Gastrocnemius medialis (tissue), 4 donors: ENCODE measurements around the gene USP12.

Source experiments
- CTCF ChIP-seq, 5 experiments: fragments of 450-650 bp in 3 of 5; fragments of 200-600 bp in 2 of 5; sonication (generic) in 2 of 5; IDR thresholded peaks in 4 of 5; conservative IDR thresholded peaks in 1 of 5; 1 replicate in 4 of 5; 2 replicates in 1 of 5; pipeline ENCODE4 v1.5.1; 2016 to 2019; ENCODE audit warnings: antibody characterized with exemption in 5 of 5, mild to moderate bottlenecking in 3 of 5, moderate library complexity in 3 of 5
- POLR2A ChIP-seq, 2 donors: fragments of 450-650 bp; IDR thresholded peaks; one replicate each; pipeline ENCODE4 v1.6.1; 2017; ENCODE audit warnings: antibody characterized with exemption in 2 of 2, mild to moderate bottlenecking in 2 of 2, moderate library complexity in 2 of 2

GRCh38 chr13:27177852-27178251 is 6.2 kb upstream of the USP12 start:
- no peak for TF ChIP-seq CTCF (IDR thresholded peaks at IDR 0.05 in 4 of 5, conservative IDR thresholded peaks at IDR 0.05 in 1 of 5)
- no peak for TF ChIP-seq POLR2A (IDR thresholded peaks at IDR 0.05)
